H1 (cell line): Measurements from ENCODE around the gene GALC. TPM values are rescaled to one million over a fixed set of nuclear protein-coding genes. Genes with fewer than 3 reads are reported as not detected.

ENCODE experiments used
- ASH2L ChIP-seq: fragments of 200-600, 300-600 bp; sonication (generic); IDR thresholded peaks from one replicate; pipeline ENCODE4 v1.7.1; 2017; ENCODE audit warnings: low read length
- BCL11A ChIP-seq, 2 experiments: IDR thresholded peaks; one replicate each; pipeline ENCODE4 v1.6.1; 2011; ENCODE audit warnings: low read depth in 2 of 2, low read length in 2 of 2, mild to moderate bottlenecking in 2 of 2
- CHD7 ChIP-seq: fragments of 300-600 bp; sonication (generic); IDR thresholded peaks from 2 replicates; pipeline ENCODE4 v1.7.1; 2012; ENCODE audit warnings: low read length, moderate library complexity, mild to moderate bottlenecking, inconsistent platforms; ENCODE audit not compliant: insufficient replicate concordance
- CTBP2 ChIP-seq: IDR thresholded peaks from 2 replicates; pipeline ENCODE4 v1.7.0; 2011; ENCODE audit warnings: borderline replicate concordance, mild to moderate bottlenecking, moderate library complexity, mixed read lengths, low read length; ENCODE audit not compliant: insufficient read depth, insufficient read length
- EP300 ChIP-seq, 2 experiments: IDR thresholded peaks; 1 replicate in 1 of 2; 2 replicates in 1 of 2; pipeline ENCODE4 v1.6.1; 2011 to 2012; ENCODE audit warnings: low read depth in 2 of 2, low read length in 2 of 2, mild to moderate bottlenecking in 2 of 2, borderline replicate concordance in 1 of 2, inconsistent platforms in 1 of 2, moderate library complexity in 1 of 2
- FOSL1 ChIP-seq: IDR thresholded peaks from 2 replicates; pipeline ENCODE4 v1.6.1; 2011; ENCODE audit warnings: mild to moderate bottlenecking, low read depth, low read length, moderate library complexity; ENCODE audit not compliant: insufficient read depth
- RXRA ChIP-seq: IDR thresholded peaks from 2 replicates; pipeline ENCODE4 v1.6.1; 2011; ENCODE audit warnings: low read depth, mild to moderate bottlenecking, low read length, moderate library complexity; ENCODE audit not compliant: insufficient read depth
- SP1 ChIP-seq: IDR thresholded peaks from 2 replicates; pipeline ENCODE4 v1.6.1; 2011; ENCODE audit warnings: low read depth, low read length
- TEAD4 ChIP-seq: IDR thresholded peaks from 2 replicates; pipeline ENCODE4 v1.6.1; 2012; ENCODE audit warnings: low read depth, low read length, inconsistent platforms, mixed read lengths
- polyA plus RNA-seq, 7 experiments: library from polyadenylated mRNA; depleted of rRNA in 3 of 7; stranded (reverse) in 5 of 7; unstranded in 2 of 7; fragments of >200 nt in 5 of 7; fragments of 200-250 nt in 2 of 7; gene quantifications; 1 replicate in 5 of 7; 2 replicates in 1 of 7; 4 replicates in 1 of 7; pipeline versions ENCODE4 v1.2.1 to v1.2.3, GENCODE V29; 2011 to 2013; ENCODE audit warnings: missing spikeins in 2 of 7, mixed read lengths in 2 of 7
- total RNA-seq: library from RNA; stranded (reverse); fragmentation: NEBNext Ultra II Directional; extraction: Animal tissue kit (Norgen Biotek cat#: 25700); gene quantifications from 2 replicates; pipeline ENCODE4 v1.2.1, GENCODE V29; 2021
- TF ChIP-seq, protein P1 (sequence below): IDR thresholded peaks from 2 replicates; pipeline ENCODE4 v1.6.1; 2012; ENCODE audit warnings: inconsistent platforms

The GALC gene
- total and polyA plus RNA-seq, 2 of the 8 experiments (the other 6 are each of a cell fraction or from before 2014, with no cell fraction given), result 6.1 to 12.3 TPM

- TF ChIP-seq CHD7 (no peak), FOSL1 (no peak), BCL11A (IDR thresholded peaks at IDR 0.05; ENCODE audit: low read depth in 2 of 2, low read length in 2 of 2) (no peak), TEAD4 (no peak), SP1 (no peak), ASH2L (no peak), RXRA (no peak), EP300 (IDR thresholded peaks at IDR 0.05; ENCODE audit: borderline replicate concordance in 1 of 2, low read depth in 2 of 2, low read length in 2 of 2) (no peak), CTBP2 (no peak)
- TF ChIP-seq, protein P1, sequence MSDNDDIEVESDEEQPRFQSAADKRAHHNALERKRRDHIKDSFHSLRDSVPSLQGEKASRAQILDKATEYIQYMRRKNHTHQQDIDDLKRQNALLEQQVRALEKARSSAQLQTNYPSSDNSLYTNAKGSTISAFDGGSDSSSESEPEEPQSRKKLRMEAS, result no peak
- TF ChIP-seq, all 59 proteins: peak for 0
These were observed 98.1 kb downstream of the GALC start (continued) for GRCh38 chr14:87894920-87895319.
